LoVo (cell line): Measurements from ENCODE around the gene ARMH3.
"Not testable (repeated sequence)": the region's sequence is repeated elsewhere in the genome, so short reads cannot be mapped to it uniquely, and the experiment has no call there.

Source experiments
- DNase-seq: peaks from one replicate; pipeline ENCODE4 v3.0.0-alpha.2; 2016; ENCODE audit warnings: low spot score

The ARMH3 gene, protein sequence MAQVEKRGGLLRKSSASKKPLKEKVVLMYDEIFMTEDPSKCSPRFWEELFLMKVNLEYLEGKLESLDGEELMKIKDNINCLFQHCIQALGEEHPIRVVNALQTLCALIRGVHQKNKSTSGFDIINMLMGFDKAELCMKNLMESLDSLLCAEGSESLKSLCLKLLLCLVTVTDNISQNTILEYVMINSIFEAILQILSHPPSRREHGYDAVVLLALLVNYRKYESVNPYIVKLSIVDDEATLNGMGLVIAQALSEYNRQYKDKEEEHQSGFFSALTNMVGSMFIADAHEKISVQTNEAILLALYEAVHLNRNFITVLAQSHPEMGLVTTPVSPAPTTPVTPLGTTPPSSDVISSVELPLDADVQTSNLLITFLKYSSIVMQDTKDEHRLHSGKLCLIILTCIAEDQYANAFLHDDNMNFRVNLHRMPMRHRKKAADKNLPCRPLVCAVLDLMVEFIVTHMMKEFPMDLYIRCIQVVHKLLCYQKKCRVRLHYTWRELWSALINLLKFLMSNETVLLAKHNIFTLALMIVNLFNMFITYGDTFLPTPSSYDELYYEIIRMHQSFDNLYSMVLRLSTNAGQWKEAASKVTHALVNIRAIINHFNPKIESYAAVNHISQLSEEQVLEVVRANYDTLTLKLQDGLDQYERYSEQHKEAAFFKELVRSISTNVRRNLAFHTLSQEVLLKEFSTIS

DNA sequence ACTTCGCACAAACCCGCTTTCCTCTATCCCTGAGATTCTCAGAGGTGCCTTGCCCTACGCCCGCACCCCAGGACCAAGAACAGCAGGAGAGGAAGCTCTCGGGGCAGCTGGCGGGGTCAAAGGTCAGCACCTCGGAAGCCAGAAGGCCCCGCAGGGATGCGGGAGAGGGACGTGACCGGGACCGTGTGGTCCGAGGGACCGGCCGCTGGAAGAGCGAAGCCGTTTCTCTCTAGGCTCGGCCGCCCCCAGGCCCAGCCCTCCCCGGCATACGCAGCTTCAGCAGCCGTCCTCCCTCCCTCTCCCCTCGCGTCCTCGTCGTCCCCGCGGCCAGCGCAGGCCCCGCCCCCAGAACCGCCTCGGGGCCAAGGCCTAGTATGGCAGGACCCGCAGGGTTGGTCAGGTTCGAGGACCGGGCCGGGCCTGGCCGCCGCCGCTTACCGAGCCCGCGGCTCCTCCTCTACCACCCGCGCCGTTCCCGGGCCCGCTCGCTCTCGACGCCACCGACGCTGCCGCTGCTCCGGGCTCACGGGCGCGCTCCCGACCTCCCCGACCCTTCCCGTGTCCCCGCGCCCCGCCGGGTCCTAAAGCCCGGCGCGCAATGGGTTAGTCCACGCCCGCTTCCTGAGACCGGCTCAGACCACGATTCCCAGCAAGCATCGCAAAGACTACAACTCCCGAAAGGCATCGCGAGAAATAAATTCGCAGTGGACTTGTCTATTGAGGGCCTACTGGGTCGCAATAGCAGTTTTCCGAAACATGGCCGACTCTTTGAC is at the start of gene ARMH3:
TSS of gene ARMH3 (minus strand) at position 527 of the 773 bp plus-strand sequence. CDS start 16,059 bp downstream, outside the sequence.
- DNase-seq = peak; percentile 97

- DNase-seq = no peak
Measured at GRCh38 chr10:102102421-102102820, 46.4 kb upstream of the ARMH3 start.

GRCh38 chr10:102101152-102101551 is 45.2 kb upstream of the ARMH3 start:
- DNase-seq = no peak

DNA sequence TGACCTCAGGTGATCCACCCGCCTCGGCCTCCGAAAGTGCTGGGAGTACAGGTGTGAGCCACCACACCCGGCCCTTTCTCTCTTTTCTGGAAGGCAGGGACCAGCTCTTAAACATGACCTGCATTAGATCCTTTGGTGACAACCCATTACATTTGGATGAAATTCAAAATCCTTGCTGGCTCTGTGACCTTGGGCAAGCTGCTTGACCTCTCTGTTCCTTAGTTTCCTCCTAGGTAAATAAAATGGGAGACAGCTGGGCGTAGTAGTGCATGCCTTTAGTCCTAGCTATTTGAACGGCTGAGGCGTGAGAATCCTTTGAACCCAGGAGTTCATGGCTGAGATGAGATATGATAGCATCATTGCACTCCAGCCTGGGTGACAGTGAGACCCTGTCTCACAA is 40.5 kb upstream of the ARMH3 start:
- no peak for DNase-seq

- DNase-seq = no peak
Measured at GRCh38 chr10:102090772-102091171, 34.8 kb upstream of the ARMH3 start.

GRCh38 chr10:102086196-102086595 is 30.2 kb upstream of the ARMH3 start:
- DNase-seq = no peak

DNA sequence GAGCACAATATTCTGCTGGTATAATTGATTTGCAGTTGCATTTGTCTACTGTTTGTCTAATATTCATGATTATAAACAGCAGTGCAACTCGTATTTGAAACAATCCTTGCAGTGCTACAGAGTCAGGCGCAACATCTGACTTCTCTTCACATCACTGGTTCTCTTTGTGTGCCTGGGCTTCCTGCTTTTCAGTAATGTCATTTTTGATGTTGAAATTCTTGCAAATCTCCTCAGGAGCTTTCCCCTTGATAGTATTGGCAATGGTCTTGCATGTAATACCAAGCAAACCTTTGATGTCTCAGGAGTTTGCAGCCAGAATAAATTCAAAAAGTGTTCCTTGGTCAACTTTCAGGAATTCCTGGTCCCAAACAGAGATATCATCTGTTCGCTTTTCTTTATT is 29.4 kb upstream of the ARMH3 start:
- no peak for DNase-seq

DNA sequence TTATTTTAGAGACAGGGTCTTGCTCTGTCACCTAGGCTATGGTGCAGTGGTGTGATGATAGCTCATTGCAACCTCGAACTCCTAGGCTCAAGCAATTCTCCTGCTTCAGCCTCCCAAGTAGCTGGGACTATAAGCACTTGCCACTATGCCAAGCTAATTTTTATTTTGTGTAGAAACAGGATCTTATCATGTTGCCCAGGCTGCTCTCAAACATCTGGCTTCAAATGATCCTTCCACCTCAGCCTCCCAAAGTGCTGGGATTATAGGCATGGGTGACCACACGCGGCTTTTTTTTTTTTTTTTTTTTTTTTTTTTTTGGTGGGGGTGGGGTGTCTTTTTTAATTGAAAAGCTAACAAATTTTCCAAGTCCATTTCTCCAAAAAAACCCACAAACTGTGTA is 27.6 kb upstream of the ARMH3 start:
- DNase-seq = no peak

DNA sequence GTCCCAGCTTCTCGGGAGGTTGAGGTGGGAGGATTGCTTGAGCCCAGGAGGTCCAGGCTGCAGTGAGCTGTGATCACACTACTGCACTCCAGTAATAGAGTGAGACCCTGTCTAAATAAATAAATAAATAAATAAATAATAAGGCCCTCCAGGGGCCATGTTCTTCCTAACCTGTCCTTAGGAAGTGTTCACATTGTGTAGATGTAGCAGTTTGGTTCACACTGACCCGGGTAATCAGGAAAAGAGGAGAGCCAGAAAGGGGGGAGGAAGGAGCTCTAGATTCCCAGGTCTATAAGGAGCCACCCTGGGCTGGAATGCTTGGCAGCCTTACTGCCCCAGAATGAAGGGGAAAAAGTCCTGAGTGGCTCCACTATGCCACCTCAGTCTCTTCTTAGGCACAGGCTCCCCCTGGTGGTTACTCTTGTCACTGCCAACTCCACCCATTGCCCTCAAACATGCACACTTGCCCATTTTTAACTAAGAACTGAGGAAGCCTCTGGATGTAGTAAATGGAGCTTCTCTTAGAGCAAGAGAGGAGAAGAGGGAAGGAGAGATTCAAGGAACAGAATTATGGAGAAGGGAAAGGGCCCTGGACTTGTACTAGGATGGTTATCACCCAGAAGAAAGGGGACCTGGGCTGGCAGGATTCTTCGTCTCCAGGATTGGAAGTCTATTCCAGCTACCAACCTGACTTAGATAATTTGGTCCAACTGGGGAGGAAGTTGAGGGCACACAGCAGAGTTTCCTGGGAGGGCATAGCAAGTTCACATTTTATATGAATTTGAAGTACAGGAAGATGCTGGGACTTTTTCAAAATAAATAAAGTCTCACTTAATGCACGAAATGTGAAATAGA is 16.9 kb upstream of the ARMH3 start:
- peak; percentile 76 for DNase-seq

- no peak for DNase-seq
Measured at GRCh38 chr10:102069071-102069470, 13.1 kb upstream of the ARMH3 start.

DNA sequence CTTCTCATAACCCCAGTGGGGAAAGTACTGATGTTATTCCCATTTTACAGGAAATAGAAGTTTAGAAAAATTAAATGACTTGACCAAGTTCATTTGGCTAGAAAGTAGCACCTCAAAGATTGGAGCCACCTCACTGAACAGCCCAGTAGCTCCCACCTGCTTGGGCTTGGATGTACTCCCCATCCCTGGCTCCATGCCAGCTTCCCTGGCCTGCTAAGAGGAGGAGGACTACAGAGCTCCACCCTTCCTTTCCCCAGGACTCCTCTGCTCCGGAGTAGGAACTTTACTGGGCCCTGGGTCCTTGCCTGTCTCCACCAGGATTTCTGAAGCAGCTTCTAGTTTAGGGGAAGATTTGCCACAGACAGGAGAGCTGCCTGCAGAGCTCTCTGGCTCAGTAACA is 12.2 kb upstream of the ARMH3 start:
- DNase-seq = no peak

GRCh38 chr10:102067091-102067916 is 11.3 kb upstream of the ARMH3 start:
- DNase-seq = no peak

GRCh38 chr10:102066399-102067088 is 10.6 kb upstream of the ARMH3 start:
- DNase-seq = no peak

- DNase-seq = peak; percentile 6
Measured at GRCh38 chr10:102065561-102066398, 9.8 kb upstream of the ARMH3 start.

DNA sequence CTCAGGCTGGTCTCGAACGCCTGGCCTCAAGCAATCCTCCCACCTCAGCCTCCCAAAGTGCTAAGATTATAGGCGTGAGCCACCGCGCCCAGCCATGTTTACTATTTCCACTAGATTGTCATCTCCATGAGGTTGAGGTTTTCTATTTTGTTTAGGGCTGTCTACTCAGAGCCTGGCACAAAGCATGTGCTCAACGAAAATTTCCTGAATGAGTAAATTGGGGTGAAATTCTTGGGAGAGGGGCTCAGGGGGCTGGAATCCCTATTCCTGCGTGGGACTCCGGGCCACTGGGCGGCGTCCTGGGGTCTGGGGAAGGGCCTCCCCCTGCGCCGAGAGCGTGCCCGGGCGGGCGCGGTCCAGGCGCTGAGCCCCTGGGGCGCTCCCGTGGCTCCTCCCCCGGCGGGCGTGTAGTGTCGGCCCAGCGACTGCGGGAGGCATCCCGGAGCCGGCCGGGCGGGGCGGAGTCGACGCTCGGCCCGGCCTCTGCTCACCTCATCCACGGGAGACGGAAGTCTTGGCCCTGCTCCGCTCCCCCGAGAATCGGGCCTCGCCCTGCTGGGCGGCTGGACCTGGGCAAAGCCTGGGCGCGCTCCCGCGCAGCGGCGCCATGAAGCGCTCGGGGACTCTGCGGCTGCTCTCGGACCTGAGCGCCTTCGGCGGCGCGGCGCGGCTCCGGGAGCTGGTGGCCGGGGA is 9.0 kb upstream of the ARMH3 start, which contains the start of gene HPS6:
TSS of gene HPS6 (plus strand) at position 482 of the 693 bp plus-strand sequence. CDS start at position 608, 126 bp downstream.
- DNase-seq = peak; percentile 94

- DNase-seq = no peak
Measured at GRCh38 chr10:102064503-102064867, 8.5 kb upstream of the ARMH3 start.

DNA sequence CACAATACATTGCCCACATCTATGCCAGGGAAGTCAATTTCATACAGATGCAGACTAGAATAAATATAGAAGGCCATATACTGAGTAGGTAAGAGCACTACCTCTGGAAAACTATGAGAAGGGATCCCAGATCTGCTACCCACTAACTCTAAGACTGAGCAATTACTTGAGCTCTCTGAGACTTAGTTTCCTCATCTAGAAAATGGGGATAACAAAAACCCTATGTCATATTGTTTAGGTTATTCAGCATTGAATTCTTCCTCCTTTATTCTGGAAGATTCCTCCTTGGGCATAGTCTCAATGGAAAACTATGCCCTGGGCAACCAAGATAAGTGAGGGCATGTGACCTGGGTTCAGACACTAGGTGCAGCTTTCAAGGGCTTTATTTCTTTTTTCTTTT is 4.0 kb upstream of the ARMH3 start:
- DNase-seq = no peak

DNA sequence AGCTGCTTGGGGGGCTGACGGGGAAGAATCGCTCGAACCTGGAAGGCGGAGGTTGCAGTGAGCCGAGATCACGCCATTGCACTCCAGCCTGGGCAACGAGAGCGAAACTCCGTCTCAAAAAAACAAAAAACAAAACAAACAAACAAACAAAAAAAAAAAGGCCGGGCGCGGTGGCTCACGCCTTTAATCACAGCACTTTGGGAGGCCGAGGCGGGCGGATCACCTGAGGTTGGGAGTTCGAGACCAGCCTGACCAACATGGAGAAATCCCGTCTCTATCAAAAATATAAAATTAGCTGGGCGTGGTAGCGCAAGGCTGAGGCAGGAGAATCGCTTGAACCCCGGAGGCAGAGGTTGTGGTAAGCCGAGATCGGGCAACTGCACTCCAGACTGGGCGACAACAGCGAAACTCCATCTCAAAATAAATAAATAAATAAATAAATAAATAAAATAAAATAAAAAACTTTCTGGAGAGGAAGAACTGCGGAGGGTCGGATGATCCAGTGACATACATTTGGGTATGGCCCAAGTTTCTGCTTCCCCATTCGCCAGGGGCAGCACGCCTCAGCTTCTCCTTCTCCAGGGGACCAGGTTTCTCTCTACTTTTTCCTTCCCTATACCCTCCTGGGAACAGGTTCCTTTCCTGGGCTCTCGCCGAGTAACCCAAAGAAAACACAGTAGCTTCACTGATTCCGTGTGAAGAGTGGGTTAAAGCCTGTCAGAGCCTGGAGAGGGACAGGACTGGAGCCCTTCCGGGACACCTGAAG is 909 bp downstream of the ARMH3 start:
- not testable (repeated sequence) for DNase-seq
